Epithelial cell of proximal tubule (primary cell): ENCODE measurements around the gene IGFBP2. TPM values are rescaled to one million over a fixed set of nuclear protein-coding genes. Genes with fewer than 3 reads are reported as not detected.

ENCODE experiments used
- DNase-seq: peaks from one replicate; pipeline ENCODE4 v3.0.0-alpha.2; 2011; ENCODE audit warnings: low read depth
- H3K4me3 ChIP-seq: 2 replicates; pipeline ENCODE4 v1.5.1; 2011; ENCODE audit warnings: low read depth, mild to moderate bottlenecking, low read length
- total RNA-seq: library from RNA; depleted of rRNA; stranded (reverse); fragments of >200 nt; gene quantifications from 2 replicates; pipeline ENCODE4 v1.2.3, GENCODE V29; 2015
- TF ChIP-seq, protein P1 (sequence below): conservative IDR thresholded peaks from 2 replicates; pipeline ENCODE4 v1.5.1; 2012; ENCODE audit warnings: low read depth, mild to moderate bottlenecking, low read length

Gene IGFBP2
- total RNA-seq, 1 donor from 2014 or later: 409 TPM

DNA sequence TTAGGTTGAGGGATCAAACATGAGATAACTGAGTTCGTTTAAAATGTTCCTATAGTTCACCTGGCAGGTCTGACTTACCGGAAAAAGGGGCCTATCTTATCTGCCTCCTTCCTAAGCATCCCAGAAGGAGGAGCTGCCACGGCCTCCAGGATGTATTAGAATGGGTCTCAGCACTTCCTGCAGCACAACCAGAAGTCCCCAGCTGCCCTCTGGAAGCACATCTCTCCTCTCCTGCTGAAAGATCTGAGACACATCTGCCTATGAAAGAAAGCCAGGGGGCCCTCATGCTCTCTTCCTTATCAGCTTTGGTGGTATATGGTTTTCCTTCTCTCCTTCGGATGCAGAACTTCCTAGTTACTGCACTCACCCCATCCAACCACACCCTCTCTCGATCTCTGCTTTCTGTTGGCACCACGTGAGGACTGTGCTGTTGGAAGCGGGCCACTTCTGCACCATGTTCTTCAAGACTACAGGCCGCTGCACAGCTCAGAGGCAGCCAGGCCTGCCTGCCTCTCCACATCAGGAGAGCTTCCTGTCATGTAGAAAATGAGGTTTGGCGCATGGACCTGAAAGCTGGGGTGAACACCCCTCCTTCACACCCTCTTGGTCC, 55.6 kb downstream of the IGFBP2 start:
- no peak overlapping the region for H3K4me3 ChIP-seq
- TF ChIP-seq, protein P1, sequence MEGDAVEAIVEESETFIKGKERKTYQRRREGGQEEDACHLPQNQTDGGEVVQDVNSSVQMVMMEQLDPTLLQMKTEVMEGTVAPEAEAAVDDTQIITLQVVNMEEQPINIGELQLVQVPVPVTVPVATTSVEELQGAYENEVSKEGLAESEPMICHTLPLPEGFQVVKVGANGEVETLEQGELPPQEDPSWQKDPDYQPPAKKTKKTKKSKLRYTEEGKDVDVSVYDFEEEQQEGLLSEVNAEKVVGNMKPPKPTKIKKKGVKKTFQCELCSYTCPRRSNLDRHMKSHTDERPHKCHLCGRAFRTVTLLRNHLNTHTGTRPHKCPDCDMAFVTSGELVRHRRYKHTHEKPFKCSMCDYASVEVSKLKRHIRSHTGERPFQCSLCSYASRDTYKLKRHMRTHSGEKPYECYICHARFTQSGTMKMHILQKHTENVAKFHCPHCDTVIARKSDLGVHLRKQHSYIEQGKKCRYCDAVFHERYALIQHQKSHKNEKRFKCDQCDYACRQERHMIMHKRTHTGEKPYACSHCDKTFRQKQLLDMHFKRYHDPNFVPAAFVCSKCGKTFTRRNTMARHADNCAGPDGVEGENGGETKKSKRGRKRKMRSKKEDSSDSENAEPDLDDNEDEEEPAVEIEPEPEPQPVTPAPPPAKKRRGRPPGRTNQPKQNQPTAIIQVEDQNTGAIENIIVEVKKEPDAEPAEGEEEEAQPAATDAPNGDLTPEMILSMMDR: no peak
- DNase-seq: no peak

DNA sequence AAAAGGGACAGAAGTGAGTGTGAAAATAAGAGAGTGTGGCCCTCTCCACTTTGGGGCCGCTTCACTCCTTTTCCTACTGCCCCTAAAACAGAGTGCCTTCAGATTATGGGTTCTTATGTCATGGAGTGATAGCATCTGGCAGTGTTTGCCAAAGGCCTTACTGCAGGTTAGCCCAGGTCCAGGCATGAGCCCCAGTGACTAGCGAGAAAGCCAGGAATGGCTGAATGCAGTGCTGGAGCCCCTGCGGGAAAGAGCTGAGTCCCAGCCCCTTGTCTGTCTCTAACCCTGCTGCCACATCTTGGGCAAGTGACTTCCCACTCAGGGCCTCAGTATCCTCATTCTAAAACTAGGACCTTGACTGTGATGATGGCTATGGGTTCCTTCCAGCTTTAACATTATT, 56.2 kb downstream of the IGFBP2 start:
- no peak overlapping the region for H3K4me3 ChIP-seq
- no peak for DNase-seq
- TF ChIP-seq, protein P1: no peak

DNA sequence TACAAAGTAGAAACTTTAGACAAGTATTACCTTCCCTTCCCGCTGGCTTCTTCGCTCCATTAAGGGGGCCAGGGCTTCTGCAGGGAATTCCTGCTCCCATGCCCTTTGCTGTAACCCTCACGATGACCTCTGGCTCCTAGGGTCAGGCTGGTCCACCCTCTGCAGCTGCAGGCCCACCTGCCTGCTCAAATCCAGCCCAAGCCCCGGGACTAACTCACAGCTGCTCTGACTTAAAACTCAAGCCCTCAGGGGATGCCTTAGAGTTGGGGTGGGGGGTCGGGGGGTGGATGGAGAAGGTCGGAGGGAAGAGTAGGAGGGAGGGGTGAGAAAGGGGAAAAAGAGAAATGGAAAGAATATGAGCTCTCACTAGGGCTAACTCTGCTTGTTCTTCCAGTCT, 57.2 kb downstream of the IGFBP2 start:
- TF ChIP-seq, protein P1: no peak
- no peak for DNase-seq
- no peak overlapping the region for H3K4me3 ChIP-seq

DNA sequence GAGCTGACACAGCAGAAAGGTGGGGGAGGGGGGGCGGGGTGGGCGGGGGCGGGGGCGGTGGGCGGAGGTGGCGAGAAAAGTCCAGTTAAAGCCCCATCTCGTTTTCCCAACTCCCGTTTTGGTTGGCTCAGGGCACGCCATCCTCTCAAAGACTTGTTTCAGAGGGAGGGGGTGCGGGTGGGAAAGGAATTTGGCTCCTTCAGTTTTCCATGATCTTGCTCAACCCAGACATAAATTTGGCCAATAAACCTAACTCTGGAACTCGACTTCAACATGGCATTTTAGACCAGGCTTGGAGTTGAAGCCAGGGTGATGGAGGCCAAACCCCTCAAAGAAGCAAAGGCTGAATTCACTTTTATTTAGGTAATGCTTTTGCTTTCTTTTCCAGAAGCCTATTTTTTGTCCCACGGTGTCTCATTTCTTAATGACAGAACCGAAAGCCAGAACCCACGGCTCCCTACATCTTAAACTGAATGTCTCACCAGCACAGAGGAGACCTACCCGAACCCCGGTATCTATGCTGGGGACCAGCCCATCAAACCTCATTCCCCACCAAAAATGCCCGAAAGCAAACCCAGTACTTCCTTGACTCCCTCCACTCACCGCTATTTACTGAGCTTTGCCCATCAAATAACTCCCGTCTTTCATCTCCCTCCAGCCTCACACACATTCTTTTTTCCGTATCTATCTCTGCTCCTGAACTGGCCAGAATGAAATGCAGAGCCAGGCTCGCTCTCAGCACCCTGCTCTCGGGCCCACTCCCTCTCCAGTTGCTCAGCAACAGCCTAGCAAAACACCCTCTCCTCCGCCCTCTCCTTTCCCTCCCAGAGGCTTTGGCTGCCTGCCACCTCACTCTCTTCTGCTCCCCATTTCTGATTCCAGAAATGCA, 57.9 kb downstream of the IGFBP2 start:
- peak overlapping the region; percentile 35 for H3K4me3 ChIP-seq
- DNase-seq: no peak
- TF ChIP-seq, protein P1: no peak

DNA sequence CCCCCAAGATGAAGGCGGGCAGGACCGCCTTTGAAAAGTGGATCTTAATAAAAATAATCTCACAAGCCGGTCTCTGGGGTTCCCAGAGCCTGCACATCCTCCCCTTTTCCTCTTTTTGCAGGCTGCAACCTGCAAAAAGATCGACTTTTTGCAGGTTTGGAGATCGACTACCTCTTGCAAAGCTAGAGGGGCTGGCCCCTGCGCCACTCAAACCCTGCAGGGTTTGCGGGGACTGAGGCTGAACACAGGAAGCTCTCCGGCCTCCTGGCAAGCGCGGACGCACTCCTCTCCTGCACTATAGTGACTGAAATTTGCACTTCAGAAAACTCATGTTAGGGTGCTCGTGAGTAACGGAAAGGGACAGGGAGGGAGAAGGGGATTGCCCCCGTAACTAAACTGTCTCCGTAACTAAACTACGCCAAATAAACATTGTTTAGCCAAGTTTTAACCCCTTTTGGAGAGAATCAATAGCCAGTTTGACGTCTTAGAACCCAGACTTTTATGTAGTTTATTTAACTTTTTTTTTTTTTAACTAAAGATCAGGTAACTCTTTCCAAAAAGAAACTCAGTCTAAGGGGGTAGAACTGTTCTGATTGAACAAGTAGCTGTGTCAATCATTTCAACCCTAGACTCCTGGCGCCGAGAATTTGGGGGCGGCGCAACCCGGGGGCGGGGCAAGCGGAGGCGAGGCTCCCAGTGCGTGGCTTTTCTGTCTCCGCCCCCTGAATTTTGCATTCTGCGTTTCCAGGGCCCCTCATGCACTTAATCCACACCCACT, 59.6 kb downstream of the IGFBP2 start:
- TF ChIP-seq, protein P1: no peak
- no peak for DNase-seq
- H3K4me3 ChIP-seq: peak overlapping the region; percentile 71

DNA sequence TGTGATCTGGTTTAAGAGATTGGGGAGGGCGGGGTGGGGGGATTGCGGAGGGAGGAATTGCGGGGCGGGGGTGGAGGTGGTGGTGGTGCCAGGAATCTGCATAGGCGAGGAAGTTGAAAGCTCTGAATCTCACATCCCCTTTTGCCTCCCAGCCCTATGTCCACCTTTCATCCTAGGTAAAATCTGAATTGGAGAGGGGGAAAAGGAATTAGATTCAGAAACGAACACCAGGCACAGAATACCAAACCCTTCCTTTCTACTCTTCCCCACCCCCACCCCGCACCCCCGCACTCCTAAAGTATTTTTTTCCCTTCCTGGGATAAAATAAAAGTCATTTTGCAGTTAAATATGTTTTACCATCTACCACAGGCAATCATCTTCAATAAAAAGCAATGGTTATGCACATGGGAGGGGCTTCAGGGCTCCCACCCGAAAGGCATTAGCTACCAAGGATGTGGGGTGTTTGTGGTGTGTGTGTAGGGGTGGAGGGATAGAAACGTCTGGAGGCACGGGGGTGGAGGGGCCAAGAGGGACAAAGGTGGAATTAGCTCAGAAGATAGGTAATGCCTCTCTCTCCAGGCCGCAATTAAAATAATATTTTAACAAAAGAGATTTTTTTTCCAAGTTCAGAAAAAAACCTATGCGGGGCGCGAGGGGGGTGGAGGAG, 60.3 kb downstream of the IGFBP2 start:
- no peak for DNase-seq
- H3K4me3 ChIP-seq: peak overlapping the region; percentile 71
- TF ChIP-seq, protein P1: no peak
